Keratinocyte (primary cell): Measurements from ENCODE around the gene TMTC2. TPM values are rescaled to one million over a fixed set of nuclear protein-coding genes. Genes with fewer than 3 reads are reported as not detected.

Experiments
- DNase-seq: peaks from one replicate; pipeline ENCODE4 v3.0.0-alpha.2; 2011; ENCODE audit warnings: low read depth, missing footprints, low spot score
- FAIRE-seq: peaks from 2 replicates; lab custom pipeline; 2011; peaks lifted over from hg19 to GRCh38; lab: Jason Lieb, UNC
- H2AFZ ChIP-seq: 2 replicates; pipeline ENCODE4 v1.6.0; 2012; ENCODE audit warnings: low read length, control low read depth, inconsistent platforms; ENCODE audit not compliant: control insufficient read depth
- H3K27ac ChIP-seq: 2 replicates; pipeline ENCODE4 v1.5.1; 2011; ENCODE audit warnings: low read length; ENCODE audit not compliant: control insufficient read depth, insufficient read depth
- H3K27me3 ChIP-seq: 3 replicates; pipeline ENCODE4 v1.6.0; 2011; ENCODE audit warnings: low read length; ENCODE audit not compliant: control insufficient read depth, insufficient read depth; ENCODE audit errors: extremely low read depth
- H3K36me3 ChIP-seq, 2 experiments: 2 replicates in 1 of 2; 3 replicates in 1 of 2; pipeline ENCODE4 v1.5.1; 2011; ENCODE audit warnings: low read length in 2 of 2, mild to moderate bottlenecking in 1 of 2; ENCODE audit not compliant: control insufficient read depth in 2 of 2, insufficient read depth in 2 of 2; ENCODE audit errors: extremely low read depth in 1 of 2
- H3K4me1 ChIP-seq: 3 replicates; pipeline ENCODE4 v1.5.1; 2011; ENCODE audit warnings: low read length; ENCODE audit not compliant: control insufficient read depth, insufficient read depth; ENCODE audit errors: extremely low read depth
- H3K4me2 ChIP-seq: 3 replicates; pipeline ENCODE4 v1.6.0; 2011; ENCODE audit warnings: low read depth, low read length; ENCODE audit not compliant: control insufficient read depth, insufficient read depth; ENCODE audit errors: extremely low read depth
- H3K4me3 ChIP-seq, 3 experiments: fragments of 200-600 bp in 1 of 3; sonication (generic) in 1 of 3; 2 replicates in 2 of 3; 3 replicates in 1 of 3; pipeline ENCODE4 v1.5.1; 2011 to 2016; ENCODE audit warnings: low read length in 3 of 3, mild to moderate bottlenecking in 3 of 3, control low read depth in 2 of 3, inconsistent platforms in 1 of 3, low read depth in 1 of 3, mixed read lengths in 1 of 3, mixed run types in 1 of 3, moderate library complexity in 1 of 3; ENCODE audit not compliant: control insufficient read depth in 2 of 3, insufficient read depth in 2 of 3; ENCODE audit errors: extremely low read depth in 1 of 3
- H3K79me2 ChIP-seq: 2 replicates; pipeline ENCODE4 v1.6.0; 2012; ENCODE audit warnings: low read length; ENCODE audit not compliant: control insufficient read depth, insufficient read depth
- H3K9ac ChIP-seq: 3 replicates; pipeline ENCODE4 v1.6.0; 2011; ENCODE audit warnings: low read length; ENCODE audit not compliant: control insufficient read depth, insufficient read depth; ENCODE audit errors: extremely low read depth
- H3K9me1 ChIP-seq: 3 replicates; pipeline ENCODE4 v1.6.0; 2011; ENCODE audit warnings: low read length; ENCODE audit not compliant: control insufficient read depth, insufficient read depth; ENCODE audit errors: extremely low read depth
- H3K9me3 ChIP-seq: 2 replicates; pipeline ENCODE4 v1.5.1; 2012; ENCODE audit warnings: low read depth, low read length; ENCODE audit not compliant: control insufficient read depth
- H4K20me1 ChIP-seq: 3 replicates; pipeline ENCODE4 v1.6.0; 2011; ENCODE audit warnings: low read length; ENCODE audit not compliant: control insufficient read depth, insufficient read depth; ENCODE audit errors: extremely low read depth
- CTCF ChIP-seq, 3 experiments: IDR thresholded peaks in 1 of 3; conservative IDR thresholded peaks in 1 of 3; optimal IDR thresholded peaks in 1 of 3; 2 replicates in 2 of 3; 3 replicates in 1 of 3; pipeline versions ENCODE3 to v1.5.1; 2011; ENCODE audit warnings: low read length in 3 of 3, mild to moderate bottlenecking in 3 of 3, moderate library complexity in 2 of 3, control low read depth in 1 of 3, inconsistent platforms in 1 of 3; ENCODE audit not compliant: insufficient read depth in 2 of 3; ENCODE audit errors: extremely low read depth in 1 of 3
- EZH2 ChIP-seq: IDR thresholded peaks from one replicate; pipeline ENCODE4 v1.6.1; 2012; ENCODE audit warnings: inconsistent platforms, mild to moderate bottlenecking, low read length, moderate library complexity
- dilution Hi-C: fragments of 300-500 bp; cut with MboI; formaldehyde crosslinking; loops from one replicate; pipeline ENCODE4 v1.7.0; 2020; ENCODE audit warnings: low sequenced_read_pairs; ENCODE audit not compliant: extremely low pct_ligation_motif_present
- polyA plus RNA-seq, 5 experiments: library from polyadenylated mRNA; depleted of rRNA in 3 of 5; stranded (reverse) in 3 of 5; stranded (forward) in 1 of 5; unstranded in 1 of 5; fragments of >200 nt; gene quantifications; 1 replicate in 1 of 5; 2 replicates in 3 of 5; 3 replicates in 1 of 5; pipeline versions ENCODE4 v1.2.1 to v1.2.3, GENCODE V29; 2011 to 2012; ENCODE audit warnings: missing spikeins in 2 of 5, low read depth in 1 of 5, low replicate concordance in 1 of 5

TMTC2 gene
- polyA plus RNA-seq, 1 donor (not counting 4 experiments of a cell fraction or from before 2014, with no cell fraction given) = 3.8 TPM

GRCh38 chr12:82904219-82904790 is 217.6 kb downstream of the TMTC2 start:
- Histone ChIP-seq H3K9ac (no peak overlapping the region), H3K4me2 (no peak overlapping the region), H3K9me3 (no peaks in the 10 kb centered on the region), H4K20me1 (no peaks in the 10 kb centered on the region), H3K79me2 (no peaks in the 10 kb centered on the region), H3K27me3 (no peaks in the 10 kb centered on the region), H3K27ac (no peak overlapping the region), H3K36me3 (no peaks in the 10 kb centered on the region), H2AFZ (no peak overlapping the region), H3K4me3 (no peak overlapping the region), H3K4me1 (peaks cover 3% of the 10 kb centered on the region), H3K9me1 (no peaks in the 10 kb centered on the region)
- DNase-seq (no peak), FAIRE-seq (no peak)
- dilution Hi-C loops = no loop called here
- TF ChIP-seq EZH2 (no peak), CTCF (optimal IDR thresholded peaks at IDR 0.05 in 1 of 3, IDR thresholded peaks at IDR 0.05 in 1 of 3, conservative IDR thresholded peaks at IDR 0.05 in 1 of 3; ENCODE audit: extremely low read depth in 1 of 3, insufficient read depth in 2 of 3, low read length in 3 of 3) (no peak)

- Histone ChIP-seq H3K79me2 (no peaks in the 10 kb centered on the region), H3K9ac (no peak overlapping the region), H3K4me2 (no peak overlapping the region), H3K9me1 (no peaks in the 10 kb centered on the region), H3K27ac (no peak overlapping the region), H3K4me1 (no peaks in the 10 kb centered on the region), H4K20me1 (no peaks in the 10 kb centered on the region), H3K9me3 (no peaks in the 10 kb centered on the region), H3K36me3 (no peaks in the 10 kb centered on the region), H2AFZ (no peak overlapping the region), H3K4me3 (no peak overlapping the region), H3K27me3 (no peaks in the 10 kb centered on the region)
- no peak for TF ChIP-seq EZH2
- TF ChIP-seq CTCF (optimal IDR thresholded peaks at IDR 0.05 in 1 of 3, IDR thresholded peaks at IDR 0.05 in 1 of 3, conservative IDR thresholded peaks at IDR 0.05 in 1 of 3; ENCODE audit: extremely low read depth in 1 of 3, insufficient read depth in 2 of 3, low read length in 3 of 3) = no peak
- dilution Hi-C loops = no loop called here
- FAIRE-seq (no peak), DNase-seq (no peak)
Observed at GRCh38 chr12:82910246-82910893, 223.7 kb downstream of the TMTC2 start.
